CD1c-positive myeloid dendritic cell (primary cell): ENCODE measurements around the gene TSPEAR.
"Not testable (repeated sequence)": the region's sequence is repeated elsewhere in the genome, so short reads cannot be mapped to it uniquely, and the experiment has no call there.

Experiments
- DNase-seq: peaks from one replicate; pipeline ENCODE4 v3.0.0-alpha.2; 2016; ENCODE audit errors: extremely low spot score

Gene TSPEAR

DNA sequence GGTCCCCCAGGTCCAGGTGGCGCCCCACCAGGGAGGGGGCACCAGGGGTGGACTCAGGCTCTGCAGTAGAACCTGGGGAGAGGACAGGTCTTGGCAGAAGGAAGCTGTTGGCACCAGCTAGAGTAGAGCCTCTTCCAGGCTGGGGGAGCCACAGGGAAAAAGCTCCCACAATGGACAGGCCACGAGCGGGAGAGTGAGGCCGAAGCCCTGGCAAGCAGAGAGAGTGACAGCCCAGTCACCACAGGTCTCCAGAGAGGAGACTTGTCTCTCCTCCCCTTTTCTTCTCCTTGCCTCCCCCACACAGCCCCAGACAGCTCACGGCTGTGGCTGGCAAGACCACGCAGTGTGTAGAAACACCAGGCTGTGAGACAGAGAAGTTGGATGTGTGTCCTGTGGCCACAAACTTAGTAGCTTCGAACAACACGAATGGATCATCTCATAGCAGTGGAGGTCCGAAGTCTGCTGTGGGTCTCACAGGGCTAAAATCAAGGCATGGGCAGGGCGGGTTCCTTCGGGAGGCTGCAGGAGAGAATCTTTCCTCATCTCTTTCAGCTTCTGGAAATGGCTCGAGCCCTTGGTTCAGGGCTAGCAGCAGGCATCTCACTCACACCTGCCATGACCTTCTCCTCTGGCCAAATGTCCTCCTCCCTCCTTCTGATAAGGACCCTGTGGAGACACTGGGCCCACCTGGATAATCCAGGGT is 60.2 kb downstream of the TSPEAR start:
- DNase-seq = no peak

DNA sequence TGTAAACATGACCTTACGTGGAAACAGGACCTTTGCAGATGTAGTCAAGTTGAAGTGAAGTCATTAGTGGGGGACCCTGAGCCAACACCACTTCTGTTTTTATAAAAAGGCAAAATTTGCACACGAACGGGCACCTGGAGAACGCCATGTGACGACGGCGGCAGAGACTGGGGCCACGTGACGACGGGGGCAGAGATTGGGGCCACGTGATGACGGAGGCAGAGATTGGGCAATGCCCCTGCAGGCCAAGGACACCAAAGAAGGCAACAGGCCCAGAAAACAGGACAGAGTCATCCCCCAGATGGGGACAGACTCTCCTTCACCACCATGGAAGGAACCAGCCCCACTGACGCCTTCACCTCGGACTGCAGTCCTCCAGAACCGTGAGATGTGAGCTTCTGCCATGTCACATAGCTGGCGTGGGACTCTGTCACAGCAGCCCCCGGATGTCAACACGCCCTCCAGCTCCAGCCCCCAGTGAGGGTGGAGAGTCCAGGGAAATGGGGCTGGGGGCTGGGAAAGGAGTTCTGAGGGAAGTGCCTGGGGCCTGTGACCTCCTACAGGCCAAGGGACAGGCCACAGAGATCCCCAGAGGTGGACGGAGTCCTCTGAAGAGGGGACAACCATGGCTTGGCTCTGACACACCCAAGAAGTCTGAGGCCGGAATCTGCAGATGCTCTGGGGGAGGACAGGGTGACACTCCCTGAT is 61.0 kb downstream of the TSPEAR start:
- no peak for DNase-seq

GRCh38 chr21:44649521-44650100 is 61.8 kb downstream of the TSPEAR start:
- no peak for DNase-seq

- no peak for DNase-seq
These were observed 62.6 kb downstream of the TSPEAR start for GRCh38 chr21:44648557-44649311.

DNA sequence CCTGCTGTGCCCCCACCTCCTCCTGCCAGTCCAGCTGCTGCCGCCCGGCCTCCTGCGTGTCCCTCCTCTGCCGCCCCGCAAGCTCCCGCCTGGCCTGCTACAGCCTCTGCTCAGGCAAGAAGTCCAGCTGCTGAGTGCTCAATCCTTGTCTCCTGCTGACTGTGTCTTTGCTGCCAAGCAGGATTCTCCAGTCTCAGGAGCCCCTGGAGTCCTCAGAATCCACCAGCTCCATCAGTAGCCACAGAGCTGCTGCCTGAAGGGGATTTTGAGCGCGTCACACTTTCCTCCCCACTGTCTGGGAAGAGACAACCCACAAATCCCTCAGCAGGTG is 64.2 kb downstream of the TSPEAR start:
- DNase-seq = no peak

DNA sequence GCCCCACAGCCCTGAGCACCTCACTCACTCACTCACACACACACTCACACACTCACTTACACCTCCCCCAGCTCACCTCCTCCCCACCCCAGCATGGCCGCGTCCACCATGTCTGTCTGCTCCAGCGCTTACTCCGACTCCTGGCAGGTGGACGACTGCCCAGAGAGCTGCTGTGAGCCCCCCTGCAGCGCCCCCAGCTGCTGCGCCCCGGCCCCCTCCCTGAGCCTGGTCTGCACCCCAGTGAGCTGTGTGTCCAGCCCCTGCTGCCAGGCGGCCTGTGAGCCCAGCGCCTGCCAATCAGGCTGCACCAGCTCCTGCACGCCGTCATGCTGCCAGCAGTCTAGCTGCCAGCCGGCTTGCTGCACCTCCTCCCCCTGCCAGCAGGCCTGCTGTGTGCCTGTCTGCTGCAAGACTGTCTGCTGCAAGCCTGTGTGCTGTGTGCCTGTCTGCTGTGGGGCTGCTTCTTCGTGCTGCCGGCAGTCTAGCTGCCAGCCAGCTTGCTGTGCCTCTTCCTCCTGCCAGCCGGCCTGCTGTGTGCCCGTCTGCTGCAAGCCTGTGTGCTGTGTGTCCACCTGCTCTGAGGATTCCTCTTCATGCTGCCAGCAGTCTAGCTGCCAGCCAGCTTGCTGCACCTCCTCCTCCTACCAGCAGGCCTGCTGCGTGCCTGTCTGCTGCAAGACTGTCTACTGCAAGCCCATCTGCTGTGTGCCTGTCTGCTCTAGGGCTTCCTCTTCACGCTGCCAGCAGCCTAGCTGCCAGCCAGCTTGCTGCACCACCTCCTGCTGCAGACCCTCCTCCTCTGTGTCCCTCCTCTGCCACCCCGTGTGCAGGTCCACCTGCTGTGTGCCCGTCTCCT is 64.8 kb downstream of the TSPEAR start, which contains the start of gene KRTAP10-11:
KRTAP10-11 (plus strand) TSS at position 49 of the 856 bp plus-strand sequence; CDS start at position 94, 45 bp downstream.
- not testable (repeated sequence) for DNase-seq

GRCh38 chr21:44644878-44645277 is 66.5 kb downstream of the TSPEAR start:
- DNase-seq = no peak

DNA sequence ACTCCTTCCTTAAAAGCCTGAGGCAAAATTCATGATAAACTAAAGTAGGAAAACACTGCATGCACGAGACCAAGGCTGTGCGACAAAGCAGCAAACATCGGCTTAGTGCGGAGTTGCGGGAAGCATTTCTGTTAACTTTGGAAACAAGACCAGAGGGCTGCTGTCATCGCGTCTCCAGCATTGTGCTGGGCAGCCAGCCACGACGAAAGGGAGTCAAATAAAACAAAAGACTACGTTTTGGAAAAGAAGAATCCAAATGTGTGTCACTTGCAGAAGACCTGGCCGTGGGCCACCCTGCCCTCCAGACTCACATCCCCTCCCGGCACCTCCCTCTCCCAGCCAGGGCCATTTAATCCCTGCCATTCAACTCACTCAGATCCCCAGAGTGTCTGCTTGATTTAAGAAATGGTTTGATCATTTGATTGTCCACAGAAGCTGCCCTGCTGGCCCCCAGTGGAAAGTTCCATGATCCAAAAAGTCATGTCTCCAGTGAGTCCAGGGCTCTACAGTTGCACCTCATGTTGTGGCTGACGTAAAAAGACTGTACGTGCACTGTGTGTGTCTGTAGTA is 67.5 kb downstream of the TSPEAR start:
- DNase-seq = no peak

DNA sequence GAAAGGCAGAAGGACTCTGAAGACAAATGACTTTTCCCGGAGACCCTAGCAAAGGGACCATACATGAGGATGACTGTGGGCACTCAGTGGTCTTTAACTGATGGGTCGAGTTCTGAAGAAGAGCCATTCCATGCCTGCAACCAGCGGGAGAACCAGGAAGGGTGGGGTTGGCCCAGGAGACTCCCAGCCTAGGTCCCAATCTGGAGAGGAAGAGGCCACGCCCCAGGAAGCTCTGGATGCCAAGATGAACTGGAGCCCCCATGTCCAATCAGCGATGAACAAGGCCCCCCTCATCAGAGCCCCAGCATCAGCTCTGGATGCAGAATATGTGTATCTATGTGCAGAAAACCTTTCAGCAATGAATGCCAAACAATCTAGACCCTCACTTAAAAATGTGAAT is 70.6 kb downstream of the TSPEAR start:
- no peak for DNase-seq

- DNase-seq = no peak
These were observed 72.1 kb downstream of the TSPEAR start for GRCh38 chr21:44639331-44639655.

DNA sequence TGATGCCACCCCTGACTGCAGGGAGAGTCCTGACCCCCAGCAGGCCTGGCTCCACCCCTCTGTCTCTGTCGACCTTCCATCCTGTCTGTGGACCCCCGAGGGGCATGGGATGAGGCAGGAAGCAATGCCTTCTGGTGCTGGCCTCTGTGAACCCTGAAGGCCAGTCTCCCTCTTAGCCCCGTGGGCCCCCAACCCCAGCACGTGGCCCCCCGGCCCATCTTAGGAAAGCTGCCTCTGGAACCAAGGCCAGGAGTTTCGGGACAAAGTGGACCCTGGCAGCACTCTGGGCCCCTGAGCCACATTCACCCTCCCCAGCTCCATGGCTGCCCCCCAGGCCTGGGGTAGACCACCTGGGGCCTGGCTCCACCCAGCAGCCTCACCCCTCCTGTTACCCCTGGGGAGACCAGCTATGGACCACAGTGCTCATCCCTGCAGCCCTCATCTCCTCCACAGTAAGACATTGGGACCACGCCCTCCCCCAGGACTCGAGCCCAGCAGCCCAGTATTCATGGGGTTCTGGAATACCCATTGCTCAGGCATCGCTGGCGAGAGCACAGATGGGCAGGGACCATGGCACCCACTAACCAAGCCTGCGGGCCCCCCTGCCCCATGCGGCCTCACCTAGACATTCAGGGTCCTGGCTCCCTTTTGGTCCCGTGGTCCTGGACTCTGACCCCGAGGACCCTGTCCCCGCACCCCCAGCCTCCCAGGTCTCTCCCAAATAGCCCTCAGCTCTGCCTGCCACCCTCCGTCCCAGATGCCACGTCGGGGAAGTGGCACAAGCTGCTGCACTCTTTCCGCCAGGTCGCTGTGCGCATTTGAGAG is 72.7 kb downstream of the TSPEAR start:
- DNase-seq = not testable (repeated sequence)

- DNase-seq = not testable (repeated sequence)
These were observed 73.5 kb downstream of the TSPEAR start for GRCh38 chr21:44637851-44638348.

DNA sequence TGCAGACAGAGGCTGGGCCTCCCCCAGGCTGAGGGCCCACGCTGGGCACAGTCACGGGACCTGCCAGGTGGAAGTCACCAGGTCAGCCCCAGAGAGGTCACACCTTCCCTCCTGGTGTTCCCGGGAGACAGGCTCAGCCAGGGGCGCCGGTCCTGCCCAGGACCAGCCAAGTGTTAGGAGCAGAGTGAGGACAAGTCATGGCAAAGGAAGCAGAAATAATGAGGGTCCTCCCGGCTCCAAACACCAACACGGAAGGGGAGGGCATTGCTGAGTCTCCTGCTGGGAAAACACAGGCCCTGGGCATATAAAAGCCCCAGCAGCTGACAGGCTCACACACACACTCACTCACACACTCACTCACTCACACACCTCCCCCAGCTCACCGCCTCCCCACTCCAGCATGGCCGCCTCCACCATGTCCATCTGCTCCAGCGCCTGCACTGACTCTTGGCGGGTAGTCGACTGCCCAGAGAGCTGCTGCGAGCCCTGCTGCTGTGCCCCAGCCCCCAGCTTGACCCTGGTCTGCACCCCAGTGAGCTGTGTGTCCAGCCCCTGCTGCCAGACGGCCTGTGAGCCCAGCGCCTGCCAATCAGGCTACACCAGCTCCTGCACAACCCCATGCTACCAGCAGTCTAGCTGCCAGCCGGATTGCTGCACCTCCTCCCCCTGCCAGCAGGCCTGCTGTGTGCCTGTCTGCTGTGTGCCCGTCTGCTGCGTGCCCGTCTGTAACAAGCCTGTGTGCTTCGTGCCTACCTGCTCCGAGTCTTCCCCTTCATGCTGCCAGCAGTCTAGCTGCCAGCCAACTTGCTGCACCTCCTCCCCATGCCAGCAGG is 74.1 kb downstream of the TSPEAR start, which contains the start of gene KRTAP10-10:
KRTAP10-10 (plus strand) TSS at position 339 of the 833 bp plus-strand sequence; CDS start at position 401, 62 bp downstream.
- no peak for DNase-seq

GRCh38 chr21:44636209-44637017 is 75.0 kb downstream of the TSPEAR start:
- DNase-seq = no peak

GRCh38 chr21:44632067-44632466 is 79.3 kb downstream of the TSPEAR start:
- no peak for DNase-seq

GRCh38 chr21:44630440-44630839 is 80.9 kb downstream of the TSPEAR start:
- no peak for DNase-seq

- no peak for DNase-seq
These were observed 82.5 kb downstream of the TSPEAR start for GRCh38 chr21:44628707-44629391.

DNA sequence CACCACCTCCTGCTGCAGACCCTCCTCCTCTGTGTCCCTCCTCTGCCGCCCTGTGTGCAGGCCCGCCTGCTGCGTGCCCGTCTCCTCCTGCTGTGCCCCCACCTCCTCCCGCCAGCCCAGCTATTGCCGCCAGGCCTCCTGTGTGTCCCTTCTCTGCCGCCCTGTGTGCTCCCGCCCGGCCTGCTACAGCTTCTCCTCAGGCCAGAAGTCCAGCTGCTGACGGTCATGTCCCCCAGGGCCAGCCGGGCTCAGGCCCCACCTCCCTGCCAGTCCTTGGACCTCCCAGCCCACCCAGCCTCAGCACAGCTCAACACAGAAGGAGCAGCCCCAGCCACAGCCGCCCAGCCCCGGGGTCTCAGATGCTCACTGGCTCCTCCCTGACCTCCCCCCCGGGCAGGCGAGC is 83.5 kb downstream of the TSPEAR start:
- DNase-seq = not testable (repeated sequence)
